OCI-M2 (cell line): ENCODE measurements around the gene WNK2.
A peak's percentile ranks its signal among the peaks of the same experiment; 100 is the strongest.
"Not testable (repeated sequence)": the region's sequence is repeated elsewhere in the genome, so short reads cannot be mapped to it uniquely, and the experiment has no call there.

ENCODE experiments used
- DNase-seq: peaks from one replicate; lab custom pipeline; 2025; ENCODE audit not compliant: unreplicated experiment; lab: John Stamatoyannopoulos, UW

WNK2 gene

DNA sequence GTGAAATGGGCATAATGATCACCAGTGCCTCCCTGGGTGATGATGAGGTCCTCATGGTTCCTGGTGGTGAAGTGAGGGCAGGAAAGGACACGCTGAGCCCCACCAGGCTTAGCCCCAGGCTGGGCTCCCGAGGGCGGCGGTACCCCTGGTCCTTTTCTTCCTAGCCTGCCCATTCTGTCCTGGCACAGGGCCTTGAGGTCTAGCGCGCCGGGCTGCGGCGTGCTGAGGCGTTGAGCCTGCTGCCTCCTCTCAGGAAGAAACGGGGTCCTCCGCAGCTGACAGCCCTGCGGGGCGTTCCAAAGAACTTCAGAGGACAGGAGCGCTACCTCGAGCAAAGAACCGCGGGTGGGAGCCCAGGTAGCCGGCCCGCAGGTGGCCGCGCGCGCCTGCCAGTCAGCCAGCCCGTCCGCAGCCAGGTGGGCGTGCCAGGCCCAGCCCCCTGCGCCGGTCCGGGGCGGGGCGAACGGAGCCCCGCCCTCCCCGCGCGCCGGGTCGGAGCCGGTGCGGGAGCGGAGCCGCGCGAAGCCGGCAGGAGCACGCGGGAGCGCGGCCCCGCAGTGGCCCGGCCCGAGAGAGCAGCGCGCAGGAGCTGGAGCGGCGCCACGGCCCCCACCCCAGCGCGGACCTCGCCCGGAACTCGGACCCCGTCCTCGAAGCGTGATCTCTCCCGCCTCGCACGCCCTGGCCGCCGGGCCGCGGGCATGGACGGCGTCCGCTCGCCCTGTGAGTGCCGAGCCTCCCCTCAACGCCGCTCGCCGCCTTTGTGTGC lies at the start of gene WNK2:
Gene WNK2 (plus strand): TSS at position 477 of the 769 bp plus-strand sequence. CDS start 791 bp downstream, outside the sequence.
- no peak for DNase-seq

DNA sequence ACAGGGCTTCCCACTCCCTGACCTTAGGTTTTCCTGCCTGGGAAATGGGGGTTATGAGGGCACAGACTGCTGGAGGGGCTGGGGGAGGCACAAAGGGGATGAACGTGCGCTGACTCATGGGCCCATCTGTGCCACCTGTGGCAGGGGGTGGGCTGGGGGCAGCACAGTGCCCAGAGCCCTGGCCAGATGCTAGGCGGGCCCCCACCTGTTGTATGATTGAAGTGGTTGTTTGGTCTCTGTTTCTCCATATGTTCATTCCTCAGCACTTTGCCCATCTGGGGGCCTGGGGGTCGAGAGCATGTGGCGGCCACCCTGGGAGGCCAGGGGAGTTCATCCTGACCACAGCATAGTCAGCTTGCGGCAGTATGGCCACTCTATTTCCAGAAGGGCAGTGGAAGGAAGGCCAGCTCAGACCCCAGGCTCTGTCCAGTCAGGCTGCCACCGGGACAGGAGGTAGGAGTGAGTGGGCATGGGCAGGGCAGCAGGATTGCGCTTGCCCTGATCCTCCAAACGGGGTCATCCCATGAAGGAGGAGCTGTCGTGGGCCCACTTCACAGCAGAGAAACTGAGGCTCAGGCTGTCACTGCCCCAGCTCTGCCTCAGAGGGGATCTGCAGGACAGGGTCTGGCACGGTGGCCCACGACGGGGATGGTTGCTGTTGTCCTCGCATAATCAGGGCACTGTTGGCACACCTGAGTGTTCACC lies 49.0 kb upstream of the WNK2 start:
- no peak for DNase-seq

DNA sequence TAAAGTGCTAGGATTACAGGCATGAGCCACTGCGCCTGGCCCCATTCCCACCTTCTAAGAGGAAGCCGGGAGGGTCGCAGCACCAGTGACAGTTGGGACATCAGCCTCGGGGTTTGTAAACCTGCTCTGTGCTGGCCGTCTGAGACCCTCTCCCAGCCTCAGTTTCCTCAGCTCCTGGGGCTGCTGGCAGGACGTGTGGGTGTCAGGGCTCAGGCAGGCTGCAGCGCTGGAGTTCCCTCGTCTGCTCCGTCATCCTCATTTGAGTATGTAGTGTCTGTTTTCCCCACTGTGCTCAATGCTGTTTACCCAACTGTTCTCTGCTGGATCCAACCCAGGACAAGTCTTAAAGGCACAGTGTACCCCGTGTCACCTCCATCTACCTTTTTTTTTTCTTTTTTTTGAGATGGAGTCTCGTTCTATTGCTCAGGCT lies 47.9 kb upstream of the WNK2 start:
- DNase-seq = no peak

DNA sequence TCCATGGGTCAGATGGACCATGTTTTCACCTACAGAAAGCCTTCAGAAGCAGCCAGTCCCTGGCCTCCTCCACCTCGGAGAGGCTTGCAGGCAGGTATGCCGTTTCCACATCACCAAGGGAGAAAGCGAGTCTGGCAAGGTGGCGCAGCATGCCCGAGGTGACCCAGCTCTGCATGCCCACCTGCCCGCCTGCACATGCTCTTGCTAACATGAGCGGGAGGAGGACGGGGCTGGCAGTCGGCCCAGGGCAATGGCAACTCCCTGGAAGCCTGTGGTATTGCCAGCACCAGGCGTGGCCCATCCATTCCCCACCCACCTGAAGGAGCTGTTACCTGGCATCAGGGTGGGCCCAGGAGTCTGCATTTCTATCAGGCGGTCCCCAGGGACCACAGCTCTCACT lies 46.6 kb upstream of the WNK2 start:
- DNase-seq = no peak

DNA sequence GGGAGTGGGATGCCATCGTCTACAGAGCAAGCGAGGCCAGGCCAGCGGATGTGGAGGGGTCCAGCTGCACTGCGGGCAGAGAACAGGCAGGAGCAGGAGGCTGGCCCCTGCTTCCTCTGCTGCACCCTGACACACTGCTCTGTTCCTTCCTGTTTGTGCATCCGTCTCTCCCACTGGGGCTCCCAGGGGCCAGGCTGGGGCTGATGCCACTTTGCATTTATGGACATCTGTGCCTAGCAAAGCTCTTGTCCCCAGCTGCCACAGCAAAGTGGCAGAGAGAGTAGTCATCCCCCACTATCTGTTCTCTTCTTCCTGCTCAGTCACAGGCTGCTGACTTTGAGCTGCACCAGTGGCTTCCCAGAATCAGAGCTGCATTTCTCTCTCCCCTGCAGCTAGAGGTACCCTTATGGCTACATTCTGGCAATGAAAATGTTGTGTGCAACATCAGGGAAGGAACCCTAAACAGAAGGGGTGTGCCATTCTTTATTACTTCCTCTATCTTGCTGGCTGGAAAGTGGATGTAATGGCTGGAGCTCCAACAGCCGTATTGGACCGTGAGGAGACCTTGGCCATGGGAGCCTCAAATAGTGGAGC lies 45.7 kb upstream of the WNK2 start:
- no peak for DNase-seq

DNA sequence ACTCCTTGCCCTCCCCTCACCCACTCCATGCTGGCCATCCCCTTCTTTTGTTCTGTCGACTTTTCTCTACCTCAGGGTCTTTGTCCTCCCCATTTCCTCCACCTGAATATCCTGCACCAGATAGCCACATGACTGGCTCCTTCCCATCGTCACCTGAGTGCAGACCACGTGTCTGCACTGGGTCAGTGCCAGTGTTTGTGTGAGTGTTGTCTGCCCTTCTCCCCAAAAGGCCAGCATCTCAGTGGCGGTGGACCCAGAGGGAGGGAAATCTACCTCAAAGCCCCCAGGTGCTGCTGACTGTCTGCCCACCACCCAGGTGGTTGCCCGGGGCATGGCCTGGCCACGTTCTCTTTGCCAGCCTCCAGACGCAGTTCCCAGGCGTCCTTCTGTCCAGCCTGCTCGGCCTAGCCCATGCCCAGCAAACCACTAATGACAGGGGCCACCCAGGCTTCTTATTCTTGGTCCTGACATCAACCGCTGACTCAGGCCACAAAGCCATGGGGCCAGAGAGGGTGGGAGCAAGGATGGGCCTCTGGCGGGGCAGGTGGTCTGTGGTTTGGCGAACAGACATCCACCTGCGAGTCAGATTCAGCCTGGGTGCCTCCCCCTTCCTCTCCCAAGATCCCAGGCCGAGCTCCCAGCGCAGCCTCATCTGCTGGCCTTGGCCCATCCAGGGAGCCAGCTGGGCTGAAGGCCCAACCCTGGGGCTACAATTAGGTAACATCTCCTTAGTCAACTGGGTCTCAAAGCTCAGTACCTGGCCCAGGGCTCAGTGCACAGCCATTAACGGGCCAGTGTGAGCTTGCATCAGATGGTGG lies 44.4 kb upstream of the WNK2 start:
- DNase-seq = no peak

DNA sequence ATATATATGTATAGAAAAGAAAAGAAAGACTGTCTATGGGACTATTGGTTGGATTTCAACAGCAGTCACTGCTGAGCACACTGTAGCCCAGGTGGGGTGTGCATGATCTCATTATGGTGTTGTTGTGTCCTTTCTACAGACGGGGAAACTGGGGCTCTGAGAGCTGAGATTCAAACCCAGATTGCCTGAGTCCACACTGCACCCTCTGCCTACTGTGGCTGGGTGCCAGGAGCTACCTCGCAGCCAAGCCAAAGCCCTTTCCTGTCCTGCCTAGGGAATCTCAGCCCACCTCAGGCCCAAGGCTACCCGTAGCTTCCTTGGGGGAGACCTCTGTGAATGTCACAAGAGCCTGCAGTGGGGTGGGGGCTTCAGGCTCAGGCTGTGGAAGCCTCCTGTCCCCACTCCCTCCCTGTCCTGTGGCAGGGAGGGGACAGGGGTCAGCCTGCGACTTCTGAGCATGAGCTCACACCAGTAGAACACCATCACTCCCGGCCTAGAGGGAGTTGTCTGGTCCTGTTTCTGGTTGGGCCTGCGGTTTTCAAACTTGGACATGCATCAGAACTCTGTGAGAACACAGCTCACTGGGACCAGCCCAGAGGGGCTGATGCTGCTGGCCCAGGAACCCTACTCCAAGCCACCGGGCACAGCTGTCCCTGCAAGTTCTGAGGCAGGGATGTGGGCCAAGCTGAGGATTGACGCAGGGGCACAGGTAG lies 42.0 kb upstream of the WNK2 start:
- no peak for DNase-seq

DNA sequence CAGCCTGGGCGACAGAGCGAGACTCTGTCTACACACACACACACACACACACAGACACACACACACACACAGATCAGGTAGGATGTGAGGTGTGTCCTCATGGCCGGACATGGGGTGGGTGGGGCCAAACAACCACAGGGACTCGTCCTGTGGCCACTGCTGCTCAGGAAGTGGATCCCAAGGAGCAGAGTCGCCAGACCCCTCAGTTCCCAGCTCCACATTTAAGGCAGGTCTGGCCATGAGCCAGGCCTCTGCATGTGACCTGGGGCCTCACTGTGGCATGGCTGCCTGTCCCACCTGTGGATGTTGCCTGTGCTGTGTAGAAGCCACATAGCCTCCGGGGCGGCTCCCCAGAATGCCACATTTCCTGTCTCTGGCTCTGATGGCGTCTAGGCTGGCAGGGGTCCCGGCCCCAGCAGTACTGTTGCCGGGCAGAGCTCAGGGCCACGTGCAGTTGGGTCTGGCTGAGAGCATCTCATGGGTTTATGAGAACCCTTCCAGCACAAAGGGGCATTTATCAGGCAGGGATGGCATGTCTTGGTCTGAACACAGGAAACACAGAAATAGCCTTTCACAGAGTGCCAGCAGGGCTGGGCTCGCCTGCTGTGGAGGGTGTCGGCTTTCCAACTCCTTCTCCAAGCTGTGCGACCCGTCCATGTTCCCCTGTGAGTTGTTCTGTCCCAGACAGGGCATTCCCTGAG lies 40.0 kb upstream of the WNK2 start:
- DNase-seq = no peak

DNA sequence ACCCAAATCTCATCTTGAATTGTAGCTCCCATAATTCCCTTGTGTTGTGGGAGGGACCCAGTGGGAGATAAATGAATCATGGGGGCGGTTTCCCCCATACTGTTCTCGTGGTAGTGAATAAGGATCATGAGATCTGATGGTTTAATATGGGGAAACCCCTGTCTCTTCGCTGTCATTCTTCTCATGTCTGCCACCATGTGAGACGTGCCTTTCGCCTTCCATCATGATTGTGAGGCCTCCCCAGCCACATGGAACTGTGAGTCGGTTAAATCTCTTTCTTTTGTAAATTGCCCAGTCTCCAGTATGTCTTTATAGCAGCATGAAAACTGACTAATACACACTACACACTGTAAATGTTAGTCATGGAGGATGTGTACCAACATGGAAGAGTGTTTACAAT lies 37.2 kb upstream of the WNK2 start:
- DNase-seq = not testable (repeated sequence)

DNA sequence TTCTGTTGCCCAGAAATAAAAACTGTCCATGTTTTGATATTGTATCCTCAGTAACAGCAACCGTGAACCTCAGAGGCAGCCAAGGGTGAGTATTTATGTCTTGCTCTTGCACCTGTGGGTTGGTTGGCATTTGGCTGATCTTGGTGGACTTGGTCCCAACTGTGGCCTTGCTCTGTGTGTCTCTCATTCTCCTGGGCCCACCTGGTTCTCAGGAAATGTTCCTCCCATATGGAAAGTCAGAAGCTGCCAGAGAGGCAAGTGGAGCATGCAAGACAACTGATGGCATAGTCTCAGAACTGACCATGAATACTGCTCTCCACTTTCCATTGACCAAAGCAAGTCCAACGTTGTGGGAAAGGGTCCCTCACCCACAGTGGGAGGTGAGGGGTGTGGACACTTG lies 36.3 kb upstream of the WNK2 start:
- DNase-seq = no peak

DNA sequence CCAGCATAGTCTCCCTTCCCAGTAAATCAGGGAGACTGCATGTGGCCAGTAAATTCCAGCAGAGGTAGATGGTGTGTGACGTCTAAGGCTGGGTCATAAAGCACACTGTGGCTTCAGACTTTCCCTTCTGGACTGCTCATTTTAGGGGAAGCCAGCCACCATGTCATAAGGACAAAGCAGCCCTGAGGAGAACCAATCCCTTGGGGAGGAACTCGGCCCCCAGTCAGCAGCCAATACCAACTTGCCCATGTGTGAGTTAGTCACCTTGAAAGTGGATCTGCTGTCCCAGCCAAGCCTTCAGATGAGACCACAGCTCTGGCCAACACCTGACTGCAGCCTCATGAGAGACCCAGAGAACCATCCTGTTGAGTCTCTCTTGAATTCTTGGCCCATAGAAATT lies 35.2 kb upstream of the WNK2 start:
- no peak for DNase-seq

DNA sequence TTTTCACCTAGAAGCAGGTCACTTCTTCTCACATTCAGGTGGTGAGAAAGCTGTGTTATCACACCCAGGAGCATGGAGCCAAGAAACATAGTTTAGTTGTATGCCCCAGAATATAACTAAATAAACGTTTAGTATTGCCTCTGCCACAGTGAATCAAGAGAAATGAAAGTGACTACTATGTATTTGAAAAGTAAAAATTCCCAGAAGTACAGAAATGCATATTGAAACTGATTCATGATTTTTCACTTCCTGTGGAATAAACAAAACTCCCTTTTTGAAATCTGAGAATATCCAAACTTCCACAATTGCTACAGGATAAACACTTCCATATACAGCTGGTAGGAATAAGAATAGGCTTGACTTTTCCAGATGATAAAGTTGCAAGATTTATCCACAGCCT lies 34.6 kb upstream of the WNK2 start:
- DNase-seq = no peak

DNA sequence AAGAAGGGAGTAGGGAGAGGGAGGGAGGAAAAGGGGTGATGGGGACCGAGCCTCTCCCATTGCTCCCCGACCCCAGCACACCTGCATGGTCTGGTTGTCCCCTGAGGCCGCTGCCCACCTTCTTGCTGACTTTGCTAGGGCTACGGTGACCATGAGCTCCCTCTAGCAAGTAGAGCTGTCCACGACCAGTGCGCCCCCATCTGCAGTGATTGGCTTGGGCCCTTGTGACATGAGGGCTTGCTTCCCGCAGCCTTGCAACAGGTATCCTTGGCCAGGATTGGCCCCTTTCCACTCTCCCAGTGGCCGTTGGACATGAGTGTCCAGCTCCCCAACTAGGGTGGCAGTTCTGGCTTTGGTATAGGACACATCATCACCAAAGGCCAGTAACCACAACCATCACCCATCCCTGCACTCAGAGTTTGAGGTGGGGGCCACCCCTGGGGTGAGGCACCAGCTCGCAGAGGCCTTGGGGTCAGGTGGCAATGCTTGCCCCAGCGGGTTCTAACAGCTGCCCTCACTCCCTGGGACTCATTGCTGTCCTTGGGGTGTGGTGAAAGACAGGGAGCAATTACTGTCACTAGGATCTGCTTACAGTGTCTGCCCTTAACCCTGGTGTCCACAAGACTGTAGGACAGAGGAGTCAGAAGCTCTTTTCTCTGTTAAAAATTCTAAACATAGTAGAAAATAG lies 32.7 kb upstream of the WNK2 start:
- no peak for DNase-seq

DNA sequence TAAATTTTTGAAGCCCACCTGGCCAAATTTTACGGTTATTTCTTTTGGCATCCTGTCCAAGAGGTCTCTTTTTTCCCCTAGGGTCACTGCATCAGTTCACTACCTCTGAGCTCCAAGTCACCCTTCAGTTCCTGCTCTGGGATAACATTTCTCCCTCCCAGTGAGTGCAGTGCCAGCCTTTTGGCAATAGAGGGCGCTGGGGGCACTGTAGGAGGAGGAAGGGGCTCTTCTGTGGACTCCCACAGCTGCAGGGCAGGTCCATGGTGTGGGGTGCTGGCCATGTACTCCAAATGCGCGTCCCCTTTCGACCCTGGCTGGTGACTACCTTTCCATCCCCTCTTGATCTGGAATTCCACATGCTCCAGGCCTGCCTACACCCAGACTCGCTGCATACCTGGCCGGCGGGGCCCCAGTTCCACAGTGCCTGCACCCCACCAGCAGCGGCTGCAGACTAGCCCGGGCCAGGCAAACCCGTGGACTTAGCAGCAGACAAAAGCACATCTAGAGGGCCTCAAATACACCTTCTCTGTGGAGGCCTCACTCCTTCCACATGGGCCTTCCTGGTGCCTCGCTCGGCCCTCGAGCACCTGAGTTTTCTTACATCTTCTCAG lies 29.5 kb upstream of the WNK2 start:
- no peak for DNase-seq

DNA sequence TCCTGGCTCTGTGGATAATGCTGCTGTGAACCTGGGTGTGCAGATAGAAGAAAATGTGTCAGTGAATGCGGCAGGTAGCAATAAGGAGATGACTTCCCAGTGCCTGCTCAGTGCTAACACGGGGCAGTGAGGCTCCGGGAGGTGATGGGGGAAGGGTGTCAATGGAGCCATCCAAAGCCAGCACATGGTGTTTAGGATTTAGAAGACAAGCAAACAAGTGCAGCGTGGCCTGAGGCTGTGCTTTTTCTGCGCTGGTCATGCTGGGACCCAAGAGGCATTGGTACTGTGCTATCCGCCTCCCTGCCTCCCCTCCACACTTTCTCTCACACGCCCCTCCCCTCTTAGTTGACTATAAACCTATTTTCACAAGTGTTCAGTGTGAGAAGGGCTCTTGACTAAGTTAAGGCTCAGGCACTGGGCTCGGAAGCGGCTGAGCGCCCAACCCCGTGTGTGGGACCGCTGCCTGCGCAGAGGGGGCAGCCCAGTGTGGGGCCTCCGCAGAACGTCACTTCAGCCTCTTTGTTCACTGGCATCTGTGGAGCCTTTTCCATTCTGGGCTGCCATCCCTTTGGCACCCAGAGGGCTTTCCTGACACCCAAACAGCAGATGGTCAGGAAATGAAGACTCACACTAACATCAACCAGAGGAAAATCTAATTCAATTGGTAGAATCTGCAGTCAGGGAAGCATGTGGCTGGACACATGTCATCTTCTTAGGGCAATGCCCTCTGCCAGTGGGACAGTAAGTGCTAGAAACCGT lies 28.0 kb upstream of the WNK2 start:
- no peak for DNase-seq

DNA sequence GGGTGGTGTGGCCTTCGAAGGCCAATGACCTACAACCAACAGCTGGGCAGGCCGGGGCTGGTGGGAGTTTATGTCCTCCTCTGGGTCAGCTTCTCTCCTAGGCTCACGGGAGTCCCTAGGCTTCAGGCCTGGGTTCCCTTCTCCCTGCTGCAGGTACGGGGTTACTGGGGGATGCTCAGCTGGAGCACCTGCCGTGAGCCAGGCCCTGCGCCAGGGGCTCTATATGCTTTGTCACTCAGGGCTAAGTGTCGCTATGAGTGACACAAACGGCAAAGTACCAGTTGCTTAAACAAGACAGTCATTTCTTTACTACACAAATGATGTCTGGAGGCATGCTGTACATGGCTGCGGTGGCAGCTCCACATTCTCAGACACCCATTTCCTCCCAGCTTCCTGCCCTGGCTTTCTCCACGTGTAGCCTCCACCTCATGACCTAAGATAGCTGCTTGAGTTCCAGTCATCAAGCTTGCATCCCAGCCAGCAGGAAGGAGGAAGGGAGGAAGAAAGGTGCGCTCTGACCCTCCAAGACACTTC lies 27.4 kb upstream of the WNK2 start:
- no peak for DNase-seq

DNA sequence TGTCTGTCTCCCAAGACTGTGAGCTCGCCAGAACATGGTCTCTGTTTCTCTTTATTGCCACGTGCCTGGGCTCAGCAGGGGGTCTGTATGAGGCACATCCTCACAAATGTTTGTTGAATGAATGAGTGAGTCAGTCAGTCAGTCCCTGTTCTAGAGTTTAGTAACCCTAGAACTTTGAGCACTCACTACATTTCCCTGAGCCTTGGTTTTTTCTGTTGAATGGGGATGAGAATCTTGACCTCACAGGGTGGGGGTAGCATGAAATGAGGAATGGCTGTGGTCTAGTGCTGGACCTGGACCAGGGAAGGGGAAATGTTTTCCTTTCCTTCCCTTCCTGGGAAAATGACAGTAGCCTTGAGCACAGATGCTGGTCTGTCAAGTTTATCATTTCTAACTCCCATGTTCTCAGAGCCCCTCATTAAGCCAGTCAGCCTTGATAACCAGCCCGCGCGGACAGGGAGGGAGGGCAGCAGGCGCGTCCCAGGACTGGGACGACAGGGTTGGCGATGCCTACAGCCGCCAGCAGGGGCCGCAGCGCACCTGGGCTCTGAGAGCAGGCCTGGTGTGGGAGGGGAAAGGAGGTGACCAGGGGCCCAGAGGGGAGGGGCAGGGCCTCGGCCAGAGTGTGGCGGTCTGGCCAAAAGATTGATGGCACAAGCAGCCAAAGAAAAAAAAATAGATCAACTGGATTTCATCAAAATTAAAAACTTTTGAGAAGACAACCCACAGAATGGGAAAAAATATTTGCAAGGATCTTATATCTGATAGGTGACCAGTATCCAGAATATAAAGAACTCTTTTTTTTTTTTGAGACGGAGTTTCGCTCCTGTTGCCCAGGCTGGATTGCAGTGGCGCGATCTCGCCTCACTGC lies 24.1 kb upstream of the WNK2 start:
- DNase-seq = peak; percentile 57
